ENCODE results near the gene LPO. TPM values are rescaled to one million over a fixed set of nuclear protein-coding genes. Genes with fewer than 3 reads are reported as not detected.

The LPO gene
- total RNA-seq, 4 donors from 2014 or later, result 0.06 to 0.59 TPM; not detected in 2

GRCh38 chr17:58195518-58196123 is 42.8 kb upstream of the LPO start:
- WGBS, 2 donors, result 82 to 83% methylated on average over 5 of the region's 5 CpGs
- TF ChIP-seq, protein P1, sequence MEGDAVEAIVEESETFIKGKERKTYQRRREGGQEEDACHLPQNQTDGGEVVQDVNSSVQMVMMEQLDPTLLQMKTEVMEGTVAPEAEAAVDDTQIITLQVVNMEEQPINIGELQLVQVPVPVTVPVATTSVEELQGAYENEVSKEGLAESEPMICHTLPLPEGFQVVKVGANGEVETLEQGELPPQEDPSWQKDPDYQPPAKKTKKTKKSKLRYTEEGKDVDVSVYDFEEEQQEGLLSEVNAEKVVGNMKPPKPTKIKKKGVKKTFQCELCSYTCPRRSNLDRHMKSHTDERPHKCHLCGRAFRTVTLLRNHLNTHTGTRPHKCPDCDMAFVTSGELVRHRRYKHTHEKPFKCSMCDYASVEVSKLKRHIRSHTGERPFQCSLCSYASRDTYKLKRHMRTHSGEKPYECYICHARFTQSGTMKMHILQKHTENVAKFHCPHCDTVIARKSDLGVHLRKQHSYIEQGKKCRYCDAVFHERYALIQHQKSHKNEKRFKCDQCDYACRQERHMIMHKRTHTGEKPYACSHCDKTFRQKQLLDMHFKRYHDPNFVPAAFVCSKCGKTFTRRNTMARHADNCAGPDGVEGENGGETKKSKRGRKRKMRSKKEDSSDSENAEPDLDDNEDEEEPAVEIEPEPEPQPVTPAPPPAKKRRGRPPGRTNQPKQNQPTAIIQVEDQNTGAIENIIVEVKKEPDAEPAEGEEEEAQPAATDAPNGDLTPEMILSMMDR (IDR thresholded peaks at IDR 0.05), result no peak
- no peak for TF ChIP-seq POLR2A (IDR thresholded peaks at IDR 0.05)
- DNase-seq (ENCODE audit: low spot score in 2 of 2), result no peak
- no peak overlapping the region for H3K4me3 ChIP-seq (ENCODE audit: low read depth, poor library complexity, severe bottlenecking)
- intact Hi-C loops (cut with DNase I; ENCODE audit: low total_unique reads), result no loop called here

DNA sequence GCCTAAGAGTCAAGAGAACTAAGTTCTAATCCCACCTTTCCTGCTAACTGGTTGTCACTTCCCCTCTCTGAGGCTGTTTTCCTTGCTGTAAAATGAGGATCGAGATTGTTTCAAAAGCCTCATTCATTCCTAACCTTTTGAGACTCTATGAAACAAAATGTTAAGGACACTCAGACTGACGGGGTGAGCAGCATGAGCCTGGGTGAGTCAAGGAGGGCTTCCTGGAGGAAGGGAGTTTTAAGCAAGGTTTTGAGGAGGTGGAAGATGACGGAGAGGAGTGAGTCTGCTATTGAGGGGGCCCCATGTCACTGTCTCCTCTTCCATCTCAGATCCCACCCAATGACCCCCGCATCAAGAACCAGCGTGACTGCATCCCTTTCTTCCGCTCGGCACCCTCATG is 41.8 kb upstream of the LPO start:
- H3K4me3 ChIP-seq (ENCODE audit: low read depth, poor library complexity, severe bottlenecking), result no peak overlapping the region
- no peak for DNase-seq (ENCODE audit: low spot score in 2 of 2)
- TF ChIP-seq, protein P1 (IDR thresholded peaks at IDR 0.05), result no peak
- TF ChIP-seq POLR2A (IDR thresholded peaks at IDR 0.05), result no peak
- intact Hi-C loops (cut with DNase I; ENCODE audit: low total_unique reads), result no loop called here
- WGBS, 2 donors, result 81 to 90% methylated on average over 7 of the region's 7 CpGs

GRCh38 chr17:58200024-58200633 is 38.3 kb upstream of the LPO start:
- DNase-seq (ENCODE audit: low spot score in 2 of 2), result no peak
- no peak overlapping the region for H3K4me3 ChIP-seq (ENCODE audit: low read depth, poor library complexity, severe bottlenecking)
- WGBS, 2 donors, result 31 to 50% methylated on average over 8 to 14 of the region's 14 CpGs
- TF ChIP-seq, protein P1 (IDR thresholded peaks at IDR 0.05), result no peak
- no peak for TF ChIP-seq POLR2A (IDR thresholded peaks at IDR 0.05)
- intact Hi-C loops (cut with DNase I; ENCODE audit: low total_unique reads), result no loop called here

- WGBS, 2 donors, result 51 to 56% methylated on average over 7 of the region's 7 CpGs
- DNase-seq (ENCODE audit: low spot score in 2 of 2), result no peak
- intact Hi-C loops (cut with DNase I; ENCODE audit: low total_unique reads), result no loop called here
- TF ChIP-seq, protein P1 (IDR thresholded peaks at IDR 0.05), result no peak
- no peak for TF ChIP-seq POLR2A (IDR thresholded peaks at IDR 0.05)
- H3K4me3 ChIP-seq (ENCODE audit: low read depth, poor library complexity, severe bottlenecking), result no peak overlapping the region
Observed at GRCh38 chr17:58202859-58203258, 35.5 kb upstream of the LPO start.

DNA sequence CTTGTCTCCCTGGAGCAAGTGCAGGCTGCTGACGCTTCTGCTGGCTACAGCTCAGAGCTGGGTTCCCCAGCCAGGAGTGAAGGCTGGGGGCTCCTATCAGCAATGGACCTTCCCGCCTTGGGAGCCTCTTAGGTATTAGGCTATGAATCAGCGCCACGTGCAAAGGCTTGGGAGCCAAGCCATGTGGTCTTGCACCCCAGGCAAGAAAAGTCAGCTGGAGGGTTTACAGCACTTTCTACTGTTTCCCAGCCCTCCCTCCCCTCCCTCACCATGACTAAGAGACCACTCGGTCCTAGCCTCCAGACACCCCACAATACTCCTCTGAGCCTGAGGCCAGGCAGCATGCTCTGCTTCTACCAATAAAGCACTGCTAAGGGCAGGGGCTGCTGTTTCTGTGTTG is 33.6 kb upstream of the LPO start:
- 63 to 72% methylated on average over 5 of the region's 5 CpGs for WGBS, 2 donors

More for the DNA sequence above, 33.6 kb upstream of the LPO start:
- intact Hi-C loops (cut with DNase I; ENCODE audit: low total_unique reads), result no loop called here
- H3K4me3 ChIP-seq (ENCODE audit: low read depth, poor library complexity, severe bottlenecking), result no peak overlapping the region
- no peak for DNase-seq (ENCODE audit: low spot score in 2 of 2)
- no peak for TF ChIP-seq POLR2A (IDR thresholded peaks at IDR 0.05)
- TF ChIP-seq, protein P1 (IDR thresholded peaks at IDR 0.05), result no peak

Data from lower leg skin (tissue), 4 donors.